IMR-90 (cell line): ENCODE measurements around the gene C9orf50. TPM values are rescaled to one million over a fixed set of nuclear protein-coding genes. Genes with fewer than 3 reads are reported as not detected.
A peak's percentile ranks its signal among the peaks of the same experiment; 100 is the strongest.

Experiments
- ATAC-seq: fragments of 200-7000 bp; cut with Tn5 transposase; 2 replicates; pipeline ENCODE4 v1.9.1; 2020; ENCODE audit warnings: low read depth, mild to moderate bottlenecking, moderate library complexity
- BruUV-seq: library from RNA; stranded (reverse); fragments of 400-500 nt; replicated peaks from 2 replicates; lab custom pipeline; 2021; lab: Mats Ljungman, UMichigan
- CTCF ChIA-PET: fragments of 300-600 bp; formaldehyde crosslinking; extraction: SDS; loops from one replicate; lab custom pipeline; 2021; ENCODE audit warnings: antibody characterized with exemption; lab: Yijun Ruan, JAX
- POLR2A ChIA-PET: fragments of 300-600 bp; sonication (Branson Sonifier 250); formaldehyde crosslinking; loops from one replicate; lab custom pipeline; 2022; ENCODE audit warnings: antibody characterized with exemption; ENCODE audit not compliant: unreplicated experiment; lab: Charles Lee
- DNase-seq: peaks from one replicate; pipeline ENCODE4 v3.0.0; 2013
- H2AFZ ChIP-seq: replicated peaks from 2 replicates; pipeline ENCODE3; 2013; ENCODE audit warnings: low read length, mild to moderate bottlenecking; ENCODE audit not compliant: poor library complexity
- H2AK5ac ChIP-seq: 2 replicates; pipeline ENCODE4 v1.6.1; 2013; ENCODE audit warnings: low read depth, low read length, inconsistent platforms
- H2AK9ac ChIP-seq: replicated peaks from 2 replicates; pipeline ENCODE3; 2013; ENCODE audit warnings: mild to moderate bottlenecking, low read depth, low read length, moderate library complexity; ENCODE audit not compliant: poor library complexity
- H2BK120ac ChIP-seq: 2 replicates; pipeline ENCODE4 v1.6.1; 2013; ENCODE audit warnings: low read depth, low read length, inconsistent platforms
- H2BK15ac ChIP-seq: 3 replicates; pipeline ENCODE4 v1.6.1; 2013; ENCODE audit warnings: low read depth, low read length, inconsistent platforms
- H2BK20ac ChIP-seq: 2 replicates; pipeline ENCODE4 v1.6.1; 2013; ENCODE audit warnings: low read depth, mild to moderate bottlenecking, inconsistent platforms, low read length, moderate library complexity
- H2BK5ac ChIP-seq: 2 replicates; pipeline ENCODE4 v1.6.1; 2013; ENCODE audit warnings: mild to moderate bottlenecking, low read depth, low read length, inconsistent platforms; ENCODE audit not compliant: poor library complexity, severe bottlenecking
- H3K14ac ChIP-seq: replicated peaks from 2 replicates; pipeline ENCODE4 v1.6.1; 2013; ENCODE audit warnings: low read depth, low read length, inconsistent platforms
- H3K18ac ChIP-seq: 2 replicates; pipeline ENCODE4 v1.6.1; 2013; ENCODE audit warnings: low read depth, low read length, control low read depth
- H3K23ac ChIP-seq: 2 replicates; pipeline ENCODE4 v1.6.1; 2013; ENCODE audit warnings: low read depth, low read length, inconsistent platforms
- H3K27ac ChIP-seq: 2 replicates; pipeline ENCODE4 v1.5.1; 2013; ENCODE audit warnings: mild to moderate bottlenecking, control low read depth, low read length; ENCODE audit not compliant: insufficient read depth
- H3K27me3 ChIP-seq: 2 replicates; pipeline ENCODE4 v1.6.1; 2013; ENCODE audit warnings: low read length; ENCODE audit not compliant: control insufficient read depth, insufficient read depth
- H3K36me3 ChIP-seq: 2 replicates; pipeline ENCODE4 v1.6.1; 2013; ENCODE audit warnings: low read length, mixed read lengths; ENCODE audit not compliant: control insufficient read depth, insufficient read depth
- H3K4ac ChIP-seq: 2 replicates; pipeline ENCODE4 v1.6.1; 2013; ENCODE audit warnings: low read depth, low read length, inconsistent platforms
- H3K4me1 ChIP-seq: 2 replicates; pipeline ENCODE4 v1.6.1; 2013; ENCODE audit warnings: low read length, mixed read lengths; ENCODE audit not compliant: control insufficient read depth, insufficient read depth
- H3K4me2 ChIP-seq: 2 replicates; pipeline ENCODE4 v1.6.1; 2013; ENCODE audit warnings: low read depth, mild to moderate bottlenecking, control low read depth, low read length, moderate library complexity
- H3K4me3 ChIP-seq: 2 replicates; pipeline ENCODE4 v1.5.1; 2013; ENCODE audit warnings: low read depth, mild to moderate bottlenecking, control low read depth, low read length, moderate library complexity; ENCODE audit not compliant: insufficient read depth
- H3K56ac ChIP-seq: 2 replicates; pipeline ENCODE4 v1.6.1; 2013; ENCODE audit warnings: low read length, inconsistent platforms; ENCODE audit not compliant: insufficient read depth; ENCODE audit errors: extremely low read depth
- H3K79me1 ChIP-seq, 2 experiments: 2 replicates each; pipeline ENCODE4 v1.6.1; 2013; ENCODE audit warnings: low read length in 2 of 2, inconsistent platforms in 1 of 2, low read depth in 1 of 2
- H3K9ac ChIP-seq: 2 replicates; pipeline ENCODE4 v1.6.1; 2013; ENCODE audit warnings: low read depth, low read length, control low read depth
- H3K9me1 ChIP-seq: 2 replicates; pipeline ENCODE4 v1.6.1; 2013; ENCODE audit warnings: low read length, inconsistent platforms; ENCODE audit not compliant: insufficient read depth
- H3K9me3 ChIP-seq: 2 replicates; pipeline ENCODE4 v1.6.1; 2013; ENCODE audit warnings: low read length; ENCODE audit not compliant: control insufficient read depth, insufficient read depth
- H4K20me1 ChIP-seq: 2 replicates; pipeline ENCODE4 v1.6.1; 2013; ENCODE audit warnings: low read length, inconsistent platforms; ENCODE audit not compliant: insufficient read depth
- H4K5ac ChIP-seq: 2 replicates; pipeline ENCODE4 v1.6.1; 2013; ENCODE audit warnings: mild to moderate bottlenecking, low read depth, low read length, control low read depth
- H4K8ac ChIP-seq, 2 experiments: 2 replicates each; pipeline ENCODE4 v1.6.1; 2013; ENCODE audit warnings: low read depth in 2 of 2, low read length in 2 of 2, control low read depth in 1 of 2, inconsistent platforms in 1 of 2
- H4K91ac ChIP-seq: 2 replicates; pipeline ENCODE4 v1.6.1; 2013; ENCODE audit warnings: low read depth, low read length, inconsistent platforms; ENCODE audit not compliant: insufficient read depth
- BHLHE40 ChIP-seq: fragments of 150-350 bp; IDR thresholded peaks from 2 replicates; pipeline ENCODE4 v1.6.1; 2016; ENCODE audit warnings: mild to moderate bottlenecking, low read depth, low read length
- CEBPB ChIP-seq: IDR thresholded peaks from 2 replicates; pipeline ENCODE4 v1.6.1; 2012; ENCODE audit warnings: low read depth, low read length, improper control_type of control experiment
- CHD1 ChIP-seq: IDR thresholded peaks from 2 replicates; pipeline ENCODE4 v1.6.1; 2012; ENCODE audit warnings: low read depth, low read length, improper control_type of control experiment
- CTCF ChIP-seq: conservative IDR thresholded peaks from 2 replicates; pipeline ENCODE4 v1.5.1; 2012; ENCODE audit warnings: mild to moderate bottlenecking, low read depth, low read length, improper control_type of control experiment
- ELK1 ChIP-seq: fragments of 150-350 bp; IDR thresholded peaks from 2 replicates; pipeline ENCODE4 v1.6.1; 2016; ENCODE audit warnings: low read depth, mild to moderate bottlenecking, low read length, moderate library complexity, borderline replicate concordance
- MAFK ChIP-seq: IDR thresholded peaks from 2 replicates; pipeline ENCODE4 v1.6.1; 2012; ENCODE audit warnings: low read depth, low read length, improper control_type of control experiment
- MAZ ChIP-seq: IDR thresholded peaks from 2 replicates; pipeline ENCODE4 v1.6.1; 2012; ENCODE audit warnings: low read depth, mild to moderate bottlenecking, low read length, improper control_type of control experiment, moderate library complexity, borderline replicate concordance
- MXI1 ChIP-seq: IDR thresholded peaks from 2 replicates; pipeline ENCODE4 v1.6.1; 2012; ENCODE audit warnings: low read depth, mild to moderate bottlenecking, low read length, moderate library complexity, borderline replicate concordance
- POLR2A ChIP-seq: IDR thresholded peaks from 2 replicates; pipeline ENCODE4 v1.6.1; 2012; ENCODE audit warnings: mild to moderate bottlenecking, low read depth, low read length
- RAD21 ChIP-seq: IDR thresholded peaks from 2 replicates; pipeline ENCODE4 v1.6.1; 2012; ENCODE audit warnings: low read length, improper control_type of control experiment
- RCOR1 ChIP-seq: IDR thresholded peaks from 2 replicates; pipeline ENCODE4 v1.6.1; 2012; ENCODE audit warnings: mild to moderate bottlenecking, low read length, improper control_type of control experiment; ENCODE audit not compliant: insufficient replicate concordance
- RFX5 ChIP-seq: IDR thresholded peaks from 2 replicates; pipeline ENCODE4 v1.8.0; 2012; ENCODE audit warnings: low read depth, mild to moderate bottlenecking, low read length, moderate library complexity
- USF2 ChIP-seq: fragments of 150-350 bp; IDR thresholded peaks from 2 replicates; pipeline ENCODE4 v1.6.1; 2017; ENCODE audit warnings: mild to moderate bottlenecking, antibody characterized with exemption, low read length, low read depth
- WGBS, 2 experiments: methylation state at CpG; one replicate each; pipeline versions ENCODE4 v1.1.5 to v1.1.7; 2013; ENCODE audit warnings: missing lambda C conversion rate in 2 of 2; ENCODE audit not compliant: insufficient read length in 1 of 2; ENCODE audit errors: extremely low coverage in 2 of 2; 5-methylcytosine and 5-hydroxymethylcytosine counted together
- dilution Hi-C: fragments of 300-500 bp; cut with HindIII; formaldehyde crosslinking; loops from one replicate; pipeline ENCODE4 v1.14.3; 2018; ENCODE audit warnings: low sequenced_read_pairs; ENCODE audit not compliant: unreplicated experiment
- in situ Hi-C: fragments of 300-500 bp; cut with MboI; formaldehyde crosslinking; loops from 3 replicates; pipeline ENCODE4 v1.14.3; 2019; ENCODE audit warnings: low sequenced_read_pairs, inconsistent platforms, mixed read lengths
- intact Hi-C: fragments of 100-400 bp; cut with micrococcal nuclease; formaldehyde crosslinking; loops from 2 replicates; pipeline ENCODE4 v1.10.0; 2022
- polyA plus RNA-seq, 3 experiments: library from polyadenylated mRNA; depleted of rRNA; stranded (reverse); fragments of >200 nt; gene quantifications; 2 replicates each; pipeline ENCODE4 v1.2.3, GENCODE V29; 2012; ENCODE audit warnings: low replicate concordance in 1 of 3
- total RNA-seq: library from RNA; depleted of rRNA; stranded (reverse); fragments of >200 nt; gene quantifications from 2 replicates; pipeline ENCODE4 v1.2.3, GENCODE V29; 2012

Gene C9orf50
- total and polyA plus RNA-seq, 2 of the 4 experiments (the other 2 are of a cell fraction): 0.09 TPM; not detected in 1

GRCh38 chr9:129641750-129642585, 21.1 kb upstream of the C9orf50 start, which contains the start of gene ASB6:
TSS of gene ASB6 (minus strand) at chr9:129642151. CDS start at chr9:129641999, 152 bp downstream.
- Histone ChIP-seq H3K4ac (peak within 1 kb of the TSS; percentile 99), H3K9ac (peak within 1 kb of the TSS; percentile 72), H3K18ac (peak within 1 kb of the TSS; percentile 58), H3K23ac (peak within 1 kb of the TSS; percentile 91), H3K56ac (peak within 1 kb of the TSS; percentile 83), H2AFZ (peak within 1 kb of the TSS; percentile 94), H2BK120ac (peak within 1 kb of the TSS; percentile 98), H3K4me3 (peak within 1 kb of the TSS; percentile 81), H2BK20ac (peak within 1 kb of the TSS; percentile 93), H4K20me1 (peaks cover 46% of the 10 kb centered on the region), H3K4me1 (peaks cover 15% of the 10 kb centered on the region), H3K9me3 (no peaks in the 10 kb centered on the region), H2BK15ac (peak within 1 kb of the TSS; percentile 93; the same call in 2 of the 3 replicates), H4K5ac (peak within 1 kb of the TSS; percentile 93), H3K9me1 (no peaks in the 10 kb centered on the region), H3K14ac (peak within 1 kb of the TSS; percentile 89), H2AK5ac (peak within 1 kb of the TSS; percentile 89), H2AK9ac (peak within 1 kb of the TSS; percentile 85), H2BK5ac (peak within 1 kb of the TSS; percentile 87), H3K27ac (peak within 1 kb of the TSS; percentile 92), H3K27me3 (no peaks in the 10 kb centered on the region), H4K8ac (peak within 1 kb of the TSS; percentile 99 to 100), H4K91ac (peak within 1 kb of the TSS; percentile 98), H3K36me3 (peaks cover 25% of the 10 kb centered on the region), H3K79me1 (peaks cover 3 to 49% of the 10 kb centered on the region in 2 experiments; a peak in 3 of 4 replicates), H3K4me2 (peak within 1 kb of the TSS; percentile 83)
- DNase-seq: peak; percentile 96
- ChIA-PET CTCF (interaction anchor here (0.5 to 1.1 kb wide), 9 partner anchors 11 to 499 kb away, joined by 3 to 7 read pairs (median 4); no protein-coding TSS in a partner anchor), POLR2A (no interaction called here)
- WGBS, 2 experiments: 1% methylated on average over 60 of the region's 93 CpGs; no CpG with 5 or more reads in 1 of the 2 experiments
- dilution Hi-C loops (no loop called here), intact Hi-C loops (loop anchor here (1.0 kb wide), 4 partner anchors 70 to 141 kb away; no protein-coding TSS in a partner anchor), in situ Hi-C loops (no loop called here)
- BruUV-seq: no TSS peak
- ATAC-seq: peak; percentile 94
- TF ChIP-seq ELK1: peak; percentile 50; the same call in 1 of the 2 replicates
- no peak for TF ChIP-seq RCOR1
- TF ChIP-seq CEBPB: no peak
- TF ChIP-seq MAFK: no peak
- TF ChIP-seq CTCF: peak; percentile 98
- no peak for TF ChIP-seq MXI1
- TF ChIP-seq MAZ: peak; percentile 93
- TF ChIP-seq RAD21: peak; percentile 96
- TF ChIP-seq USF2: no peak
- no peak for TF ChIP-seq RFX5
- peak; percentile 81 for TF ChIP-seq CHD1
- TF ChIP-seq BHLHE40: 0 out of 2 replicates have a peak, but pooled peaks have one; percentile 4
- peak; percentile 85 for TF ChIP-seq POLR2A
